HG02970 (cell line): ENCODE measurements around the gene HKDC1.
"Not testable (repeated sequence)": the region's sequence is repeated elsewhere in the genome, so short reads cannot be mapped to it uniquely, and the experiment has no call there.

Experiments
- ATAC-seq: cut with Tn5 transposase; IDR thresholded peaks from one replicate; pipeline ENCODE4 v1.9.1; 2021; ENCODE audit warnings: mild to moderate bottlenecking, moderate library complexity, moderate number of reproducible peaks; ENCODE audit not compliant: unreplicated experiment, low FRiP score

Gene HKDC1

DNA sequence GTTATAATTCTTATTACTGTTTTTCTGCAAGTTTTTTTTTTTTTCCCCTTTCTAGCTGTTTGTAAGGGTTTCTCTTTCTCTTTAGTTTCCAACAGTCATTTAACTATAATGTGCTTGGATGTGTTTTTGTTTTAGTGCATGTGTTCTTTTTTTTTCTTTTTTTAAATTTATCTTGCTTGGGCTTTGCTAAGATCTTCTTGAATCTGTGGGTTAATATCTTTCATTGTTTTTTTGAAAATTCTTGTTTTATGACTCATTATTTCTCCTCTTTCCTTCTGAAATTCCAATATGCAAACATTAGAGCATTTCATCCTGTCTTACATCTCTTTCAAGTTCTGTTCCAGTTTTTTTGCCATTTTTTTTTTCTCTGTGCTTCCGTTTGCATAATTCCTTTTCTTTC lies 52.5 kb downstream of the HKDC1 start:
- no peak for ATAC-seq

DNA sequence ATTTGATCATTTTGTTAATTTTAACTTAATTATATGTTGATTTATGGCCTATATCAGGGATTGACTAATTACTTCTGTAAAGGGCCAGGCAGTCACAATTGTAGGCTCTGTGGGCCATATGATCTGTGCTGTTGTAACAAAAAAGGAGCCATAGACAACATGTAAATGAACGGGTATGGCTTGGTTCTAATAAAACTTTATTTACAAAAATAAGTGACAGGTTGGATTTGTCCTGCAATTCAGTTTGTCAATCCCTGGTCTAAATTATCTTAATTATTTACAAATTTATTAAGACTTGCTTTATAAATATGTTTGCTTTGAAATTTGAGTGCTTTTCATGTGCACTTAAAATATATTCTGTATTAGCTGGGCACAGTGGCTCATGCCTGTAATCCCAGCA lies 55.3 kb downstream of the HKDC1 start:
- no peak for ATAC-seq

DNA sequence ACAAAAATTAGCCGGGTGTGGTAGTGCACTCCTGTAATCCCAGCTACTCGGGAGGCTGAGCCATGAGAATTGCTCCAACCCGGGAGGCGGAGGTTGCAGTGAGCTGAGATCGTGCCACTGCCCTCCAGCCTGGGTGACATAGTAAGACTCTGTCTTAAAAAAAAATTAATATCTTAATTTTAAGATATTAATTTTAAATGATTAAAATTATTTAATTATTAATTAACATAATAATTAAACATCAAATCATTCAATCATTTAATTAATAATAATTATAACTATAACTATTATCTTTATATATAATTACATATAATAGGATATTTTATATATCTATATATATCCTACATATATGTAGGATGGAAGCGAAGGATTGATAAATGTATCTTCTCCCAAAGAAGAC lies 56.4 kb downstream of the HKDC1 start:
- no peak for ATAC-seq

DNA sequence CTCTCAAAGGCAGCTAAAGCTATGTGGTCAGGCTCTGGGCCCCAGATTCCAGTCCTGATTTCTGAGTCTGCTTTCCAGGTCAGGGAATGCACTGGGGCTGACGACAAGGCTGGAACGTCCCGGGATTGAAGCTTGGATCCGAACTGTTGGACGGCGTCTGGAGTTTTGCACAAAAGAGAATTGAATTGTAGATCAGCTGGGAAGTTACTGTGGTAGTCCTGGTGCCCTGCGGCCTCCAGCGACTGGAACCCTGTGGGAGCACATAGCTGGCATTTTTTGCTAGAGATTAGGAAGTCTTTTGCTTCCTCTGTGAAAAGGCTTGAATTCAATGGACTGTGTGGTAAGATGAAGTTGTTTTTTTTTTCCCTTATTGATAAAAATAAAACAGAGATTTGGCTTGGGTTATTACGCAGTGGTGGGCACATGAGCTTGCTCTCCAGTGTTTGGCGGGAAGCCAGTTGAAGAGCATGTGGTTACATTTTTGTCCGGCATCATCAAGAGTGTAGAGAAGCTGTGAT lies 58.4 kb downstream of the HKDC1 start, which contains the start of gene HK1:
HK1 (plus strand) TSS at position 51 of the 518 bp plus-strand sequence.
- no peak for ATAC-seq

DNA sequence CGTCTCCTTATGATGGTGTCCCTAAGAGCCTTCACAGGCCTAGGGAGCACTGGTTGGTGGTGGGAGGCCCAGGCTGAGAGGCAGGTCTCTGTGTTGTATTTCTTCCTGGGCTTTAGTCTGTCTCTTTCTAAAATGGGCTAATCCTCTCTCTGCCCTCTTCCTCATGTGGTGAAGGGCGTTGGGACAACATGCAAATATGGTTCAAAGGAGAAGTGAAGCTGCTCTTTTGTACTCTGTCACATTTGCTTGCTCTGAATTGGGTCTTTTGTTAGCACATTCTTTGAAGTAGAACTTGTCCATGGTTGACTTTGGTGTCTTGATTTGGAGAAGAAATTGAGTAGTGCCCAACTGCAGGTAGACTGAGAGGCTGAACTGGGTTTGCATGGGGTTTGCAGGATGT lies 59.0 kb downstream of the HKDC1 start:
- no peak for ATAC-seq

DNA sequence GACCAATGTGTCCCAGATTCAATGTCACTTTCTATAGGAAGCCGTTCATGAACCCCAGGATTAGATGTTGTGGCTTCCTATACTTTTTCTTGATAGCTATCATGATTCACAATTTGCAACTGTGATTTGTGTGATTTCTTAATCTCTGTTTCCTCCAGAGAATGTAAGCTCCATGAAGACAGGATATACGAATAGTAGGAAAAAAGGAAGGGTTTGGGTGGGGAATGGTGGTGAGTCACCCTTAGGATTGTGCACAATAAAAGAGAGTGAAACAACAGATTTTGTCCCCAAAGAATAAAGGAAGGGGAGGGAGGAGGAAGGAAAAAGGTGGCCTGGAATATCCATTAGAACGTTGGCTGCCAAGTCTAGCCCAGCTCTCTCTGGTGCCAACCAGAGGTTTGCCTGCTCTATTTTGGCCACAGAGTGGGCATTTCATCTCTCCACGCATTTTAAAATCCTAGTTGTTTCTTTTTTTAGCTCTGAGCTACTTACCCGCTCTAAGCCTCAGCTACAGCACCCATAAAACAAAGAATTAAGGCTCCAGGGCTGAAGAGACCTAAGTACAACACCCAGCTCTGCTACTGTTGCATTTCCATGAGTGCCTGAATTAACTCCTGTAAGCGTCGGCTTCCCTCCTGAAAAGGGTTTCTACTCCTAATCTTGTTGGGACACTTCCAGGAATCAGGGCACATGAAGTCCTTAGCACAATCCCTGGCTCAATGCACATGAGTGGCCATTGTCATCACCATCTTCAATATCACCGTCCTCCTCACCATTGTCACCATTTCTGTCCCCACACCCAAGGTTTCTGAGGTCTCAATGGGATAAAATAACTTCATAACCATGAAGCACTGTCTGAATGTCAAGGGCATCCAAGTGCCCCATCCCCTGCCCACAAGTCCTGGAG lies 61.6 kb downstream of the HKDC1 start:
- no peak for ATAC-seq

DNA sequence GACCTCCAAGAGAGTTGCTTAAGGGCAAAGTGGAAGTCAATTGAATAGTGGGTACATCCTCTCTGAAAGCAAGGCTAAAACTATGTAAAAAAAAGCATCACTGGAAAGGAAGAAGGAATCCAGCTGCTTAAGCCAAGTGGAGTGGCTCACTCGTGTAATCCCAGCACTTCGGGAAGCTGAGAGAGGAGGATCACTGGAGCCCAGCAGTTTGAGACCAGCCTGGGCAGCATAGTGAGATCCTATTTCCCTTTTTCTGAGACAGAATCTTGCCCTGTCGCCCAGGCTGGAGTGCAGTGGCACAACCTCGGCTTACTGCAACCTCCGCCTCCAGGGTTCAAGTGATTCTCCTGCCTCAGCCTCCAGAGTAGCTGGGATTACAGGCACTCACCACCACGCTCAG lies 64.3 kb downstream of the HKDC1 start:
- ATAC-seq: not testable (repeated sequence)

DNA sequence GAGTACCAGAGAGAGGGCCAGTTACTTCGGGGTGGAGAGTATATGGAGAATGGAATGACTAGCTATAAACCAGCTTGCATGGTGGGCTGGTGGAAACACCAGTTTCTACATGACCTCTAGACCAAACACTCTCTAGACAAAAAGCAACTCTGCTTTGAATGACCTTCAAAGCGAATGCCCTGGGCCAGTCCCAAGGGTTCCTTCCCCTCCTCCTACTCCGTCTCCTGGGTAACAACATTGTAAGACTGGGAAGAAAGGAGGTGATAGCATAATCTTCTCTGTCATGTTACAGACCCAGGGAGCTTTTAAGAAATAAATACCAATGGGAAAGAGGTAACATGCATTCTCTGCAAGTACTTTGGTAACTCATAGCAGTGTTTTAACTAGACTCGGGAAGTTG lies 65.6 kb downstream of the HKDC1 start:
- no peak for ATAC-seq

DNA sequence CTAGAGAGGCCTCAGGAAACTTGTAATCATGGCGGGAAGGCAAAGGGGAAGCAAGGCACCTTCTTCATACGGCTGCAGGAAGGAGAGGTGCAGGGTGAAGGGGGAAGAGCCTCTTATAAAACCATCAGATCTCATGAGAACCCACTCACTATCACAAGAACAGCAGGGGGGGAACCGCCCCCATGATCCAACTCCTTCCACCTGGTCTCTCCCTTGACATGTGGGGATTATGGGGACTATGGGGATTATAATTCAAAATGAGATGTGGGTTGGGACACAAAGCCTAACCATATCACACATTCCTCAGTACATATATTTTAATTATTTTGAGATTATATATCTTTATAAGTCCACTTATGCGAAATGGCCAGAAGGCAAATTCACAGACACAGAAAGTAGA lies 67.0 kb downstream of the HKDC1 start:
- ATAC-seq: no peak

DNA sequence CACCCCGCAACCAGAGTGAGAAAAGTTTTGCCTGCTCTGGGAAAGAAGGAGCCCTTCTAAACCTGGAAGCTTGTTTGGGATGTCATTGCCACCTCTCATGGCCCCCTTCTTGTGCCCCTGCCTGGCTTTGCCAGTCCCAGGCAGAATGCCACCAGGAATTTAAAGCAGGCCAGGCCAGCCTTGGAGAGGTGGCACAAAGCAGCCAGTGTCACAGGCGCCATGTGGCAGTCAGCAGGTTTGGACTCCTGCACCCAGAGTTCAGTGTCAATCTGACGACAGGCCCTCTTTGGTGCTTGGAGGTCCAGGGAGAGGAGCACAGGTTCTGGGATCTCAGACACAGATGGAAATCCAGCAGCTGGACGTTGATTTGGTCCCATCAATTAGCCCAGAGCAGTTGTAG lies 70.9 kb downstream of the HKDC1 start:
- ATAC-seq: no peak

DNA sequence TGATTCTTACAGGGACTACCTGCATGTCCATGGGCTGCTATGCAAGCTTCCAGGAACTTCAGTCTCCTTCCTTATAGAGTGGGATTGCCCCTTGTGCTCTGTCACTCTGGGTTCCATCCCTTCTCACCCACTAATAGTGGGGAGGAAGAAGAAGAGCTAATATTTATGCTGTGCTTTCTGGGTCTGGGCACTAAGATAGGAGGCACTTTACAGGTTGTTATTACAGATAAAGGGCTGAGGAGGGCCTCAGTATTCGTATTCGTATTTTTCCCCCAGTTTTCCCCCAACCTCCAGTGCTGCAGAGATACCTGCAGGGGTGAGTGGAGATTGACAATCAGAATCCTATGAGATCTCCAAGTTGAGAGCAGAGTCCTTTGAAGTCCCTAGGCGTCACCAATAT lies 72.3 kb downstream of the HKDC1 start:
- ATAC-seq: no peak

DNA sequence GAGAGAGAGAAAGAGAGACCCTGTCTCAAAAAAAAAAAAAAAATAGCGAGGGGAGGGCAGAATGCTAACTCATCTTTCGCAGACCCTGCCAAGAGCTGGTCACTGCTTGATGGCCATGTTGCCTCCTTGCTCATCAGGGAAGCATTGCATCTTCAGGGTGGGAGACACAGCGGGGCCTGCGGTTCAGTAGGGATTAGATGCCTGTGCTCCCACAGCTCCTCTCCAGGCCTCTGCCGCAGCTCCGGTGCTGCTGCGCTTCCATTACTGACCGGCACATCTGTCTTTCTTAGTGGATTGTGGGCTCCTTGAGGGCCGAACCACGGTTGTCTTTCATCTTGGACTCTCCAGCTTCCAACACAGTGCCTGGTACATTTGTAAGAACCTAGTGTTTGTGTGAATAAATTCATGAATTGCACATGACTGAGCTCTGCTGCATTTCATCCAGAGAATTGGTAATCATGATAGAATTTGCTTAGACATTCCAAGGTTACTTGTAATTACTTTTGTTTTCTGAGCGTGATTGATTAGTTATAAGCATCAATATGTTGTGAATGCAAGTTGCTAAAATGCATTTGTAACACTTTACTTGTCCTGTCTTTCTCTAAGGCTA lies 75.0 kb downstream of the HKDC1 start:
- ATAC-seq: no peak

DNA sequence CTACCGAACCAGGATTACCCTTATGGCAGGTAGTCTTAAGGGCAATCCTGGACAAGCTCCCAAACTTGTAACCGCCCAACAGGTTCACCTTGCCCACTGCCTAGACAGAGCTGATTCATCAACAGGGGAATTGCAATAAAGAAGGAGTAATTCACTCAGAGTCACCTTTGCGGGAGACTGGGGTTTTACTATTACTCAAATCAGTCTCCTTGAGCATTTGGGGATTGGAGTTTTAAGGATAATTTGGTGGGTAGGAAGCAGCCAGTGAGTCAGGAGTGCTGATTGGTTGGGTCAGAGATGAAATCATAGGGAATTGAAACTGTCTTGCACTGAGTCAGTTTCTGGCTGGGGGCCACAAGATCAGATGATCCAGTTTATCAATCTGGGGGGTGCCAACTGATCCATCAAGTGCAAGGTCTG lies 83.5 kb downstream of the HKDC1 start:
- no peak for ATAC-seq

DNA sequence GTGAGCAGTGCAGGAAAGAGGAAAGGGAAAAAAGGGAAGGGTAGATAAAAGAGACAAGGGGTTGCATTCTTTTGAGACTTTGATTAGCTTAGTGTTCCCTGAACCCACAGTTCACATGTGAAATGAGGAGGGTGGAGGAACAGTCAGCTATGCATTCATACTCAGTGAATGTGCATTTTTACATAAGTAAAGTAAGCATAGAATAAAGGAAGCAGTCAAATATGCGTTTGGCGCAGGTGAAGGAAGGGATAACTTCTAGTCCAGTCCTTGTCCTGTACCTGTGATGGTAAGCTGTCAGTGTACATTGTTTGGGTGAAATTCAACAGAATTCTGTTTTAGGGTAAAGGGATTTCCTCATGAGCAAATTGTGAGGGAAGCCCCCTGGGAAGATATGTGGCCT lies 86.3 kb downstream of the HKDC1 start:
- no peak for ATAC-seq

DNA sequence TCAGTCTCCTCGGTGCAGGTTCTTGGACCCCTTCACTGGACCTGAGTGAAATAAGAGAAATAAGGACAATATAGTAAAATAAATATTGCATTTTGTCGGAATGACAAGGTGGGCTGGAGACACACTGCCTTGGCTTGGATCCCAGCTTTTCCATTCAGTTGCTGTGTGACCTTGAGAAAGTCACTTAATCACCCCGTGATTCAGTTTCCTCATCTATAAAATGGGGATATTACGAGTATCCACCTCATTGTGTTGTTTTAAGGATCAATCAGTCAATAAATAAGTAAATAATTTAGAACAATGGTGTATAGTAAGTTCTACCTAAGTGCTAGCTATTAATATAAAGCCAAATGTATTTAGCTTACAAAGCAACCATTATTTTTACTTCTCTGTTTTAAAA lies 87.3 kb downstream of the HKDC1 start:
- no peak for ATAC-seq

DNA sequence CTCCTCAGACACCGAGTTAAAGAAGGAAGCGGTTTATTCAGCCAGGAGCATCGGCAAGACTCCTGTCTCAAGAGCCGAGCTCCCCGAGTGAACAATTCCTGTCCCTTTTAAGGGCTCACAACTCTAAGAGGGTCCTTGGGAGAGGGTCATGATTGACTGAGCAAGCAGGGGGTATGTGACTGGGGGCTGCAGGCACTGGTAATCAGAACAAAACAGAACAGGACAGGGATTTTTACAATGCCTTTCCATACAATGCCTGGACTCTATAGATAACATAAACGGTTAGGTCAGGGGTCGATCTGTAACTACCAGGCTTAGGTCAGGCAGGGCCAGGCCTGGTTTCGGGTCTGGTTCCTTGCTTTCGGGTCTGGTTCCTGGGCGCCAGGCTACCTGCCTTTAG lies 88.2 kb downstream of the HKDC1 start:
- ATAC-seq: not testable (repeated sequence)

DNA sequence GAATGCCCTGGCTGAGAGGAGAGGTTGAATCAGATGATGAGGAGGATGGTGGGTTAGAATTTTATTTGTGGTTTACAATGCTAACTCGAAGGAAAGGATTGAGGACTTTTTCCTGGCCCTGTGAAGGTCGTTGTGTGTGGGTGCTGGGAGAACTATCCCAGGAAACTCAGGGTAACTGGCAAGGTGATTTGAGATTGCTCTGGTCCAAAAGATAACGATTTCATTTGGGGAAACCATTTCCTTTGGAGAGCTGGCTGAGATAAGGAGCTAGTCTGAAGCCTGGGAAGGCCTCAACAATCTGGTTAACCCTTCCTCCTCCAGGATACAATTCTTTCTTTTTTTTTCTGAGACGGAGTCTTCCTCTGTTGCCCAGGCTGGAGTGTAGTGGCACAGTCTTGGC lies 91.2 kb downstream of the HKDC1 start:
- no peak for ATAC-seq

DNA sequence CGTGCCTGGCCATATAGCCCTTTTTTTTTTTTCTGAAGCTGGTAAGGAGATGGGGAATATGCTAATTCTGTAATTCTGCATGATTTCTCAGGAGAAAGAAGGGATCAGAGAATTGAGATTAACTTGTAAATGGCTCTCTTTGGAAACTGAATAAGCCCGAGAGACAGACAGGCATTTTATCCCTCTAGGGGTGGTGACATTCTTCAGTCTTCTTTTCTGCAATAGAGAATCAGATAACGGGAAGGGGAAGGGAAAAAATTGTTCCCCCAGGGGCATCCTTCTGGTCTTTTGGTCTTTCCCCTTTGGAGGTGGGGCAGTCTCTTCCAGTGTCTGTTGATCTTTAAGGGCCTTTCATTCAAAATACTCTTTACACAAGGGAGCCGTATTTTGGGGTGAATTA lies 92.4 kb downstream of the HKDC1 start:
- no peak for ATAC-seq

DNA sequence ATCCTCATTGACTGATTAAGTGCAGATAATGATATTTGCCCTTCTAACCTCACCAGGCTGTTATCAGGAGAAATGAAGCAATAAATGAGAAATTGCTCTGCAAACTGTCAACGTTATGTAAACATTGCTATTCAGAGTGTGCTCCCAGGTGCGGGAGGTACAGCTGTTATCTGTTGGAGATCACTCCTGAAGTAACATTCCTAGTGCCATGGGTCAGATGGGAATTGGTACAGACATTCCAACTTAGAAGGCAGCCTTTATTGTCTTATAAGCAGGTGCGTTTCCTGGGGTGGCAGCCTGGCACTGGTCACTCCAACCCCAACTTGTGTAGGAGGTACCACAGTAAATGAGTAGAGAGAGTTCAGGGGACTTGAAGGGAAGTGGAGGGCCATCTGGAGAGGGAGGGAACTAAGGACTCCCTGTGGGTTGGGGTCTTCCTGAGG lies 95.0 kb downstream of the HKDC1 start:
- no peak for ATAC-seq

DNA sequence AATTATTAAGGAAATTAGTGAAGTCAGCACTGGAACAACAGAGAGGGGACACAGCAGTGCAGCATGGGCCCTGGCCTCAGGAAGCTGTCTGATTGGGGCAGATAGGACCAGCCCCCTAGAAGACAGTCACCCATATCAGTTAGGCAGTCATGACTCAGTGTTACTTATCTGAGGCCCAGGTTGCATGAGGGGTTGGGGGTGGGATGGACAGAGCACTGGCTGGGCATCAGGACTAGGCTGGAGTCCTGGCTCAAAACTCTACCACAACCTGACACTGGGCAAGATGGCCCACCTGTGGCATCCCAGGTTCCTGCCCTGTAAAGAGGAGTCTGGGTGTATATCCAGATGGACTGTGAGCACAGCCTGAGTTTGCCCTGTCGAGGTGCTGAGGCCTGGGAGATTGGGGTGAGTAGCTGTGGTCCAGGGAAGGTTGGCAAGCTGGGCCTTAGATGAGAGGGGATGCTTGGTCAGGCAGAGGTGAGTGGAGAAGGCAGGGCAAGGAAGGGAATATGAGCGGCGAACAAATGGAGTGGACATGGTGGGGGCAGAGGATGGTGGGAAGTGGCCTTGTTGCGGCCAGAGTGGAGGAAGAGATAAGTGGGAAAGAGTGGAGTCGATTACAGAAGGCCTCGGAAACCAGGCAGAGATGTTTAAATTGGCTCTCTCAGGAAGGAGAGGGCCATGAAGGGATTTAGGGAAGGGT lies 95.6 kb downstream of the HKDC1 start:
- no peak for ATAC-seq
